Measurements from ENCODE around the gene DGLUCY.
"Not testable (repeated sequence)": the region's sequence is repeated elsewhere in the genome, so short reads cannot be mapped to it uniquely, and the experiment has no call there.

The DGLUCY gene

GRCh38 chr14:91116913-91117588 lies 3.2 kb downstream of the DGLUCY start:
- Mint-ChIP-seq H3K27me3 (no peaks in the 10 kb centered on the region), H3K36me3 (ENCODE audit: low read depth) (peaks cover 73% of the 10 kb centered on the region), H3K27ac (peak overlapping the region; percentile 72), H3K4me1 (ENCODE audit: low read depth) (peaks cover 78% of the 10 kb centered on the region), H3K9me3 (peaks cover 8% of the 10 kb centered on the region), H3K4me3 (peak overlapping the region; percentile 17)
- intact Hi-C loops (cut with micrococcal nuclease), result loop anchor here (5.0 kb wide), 1 partner anchor 110 kb away; no protein-coding TSS in a partner anchor

- no peaks in the 10 kb centered on the region for H3K27me3 Mint-ChIP-seq
- intact Hi-C loops (cut with micrococcal nuclease), result loop anchor here (5.0 kb wide), 1 partner anchor 111 kb away; no protein-coding TSS in a partner anchor
- peaks cover 75% of the 10 kb centered on the region for H3K36me3 Mint-ChIP-seq (ENCODE audit: low read depth)
- H3K4me3 Mint-ChIP-seq, result no peak overlapping the region
- H3K27ac Mint-ChIP-seq, result no peak overlapping the region
- peaks cover 8% of the 10 kb centered on the region for H3K9me3 Mint-ChIP-seq
- H3K4me1 Mint-ChIP-seq (ENCODE audit: low read depth), result peaks cover 74% of the 10 kb centered on the region
Measured at GRCh38 chr14:91117960-91118359, 4.1 kb downstream of the DGLUCY start.

GRCh38 chr14:91118511-91119068 lies 4.7 kb downstream of the DGLUCY start:
- Mint-ChIP-seq H3K9me3 (peaks cover 8% of the 10 kb centered on the region), H3K27me3 (no peaks in the 10 kb centered on the region), H3K4me3 (no peak overlapping the region), H3K27ac (no peak overlapping the region), H3K4me1 (ENCODE audit: low read depth) (peaks cover 75% of the 10 kb centered on the region), H3K36me3 (ENCODE audit: low read depth) (peaks cover 81% of the 10 kb centered on the region)
- intact Hi-C loops (cut with micrococcal nuclease), result loop anchor here (5.0 kb wide), 1 partner anchor 111 kb away; no protein-coding TSS in a partner anchor

- no peaks in the 10 kb centered on the region for H3K27me3 Mint-ChIP-seq
Measured at GRCh38 chr14:91119556-91120311, 5.9 kb downstream of the DGLUCY start.

GRCh38 chr14:91123201-91123600 lies 9.3 kb downstream of the DGLUCY start:
- peaks cover 8% of the 10 kb centered on the region for H3K9me3 Mint-ChIP-seq
- H3K27me3 Mint-ChIP-seq, result no peaks in the 10 kb centered on the region
- intact Hi-C loops (cut with micrococcal nuclease), result no loop called here
- no peak overlapping the region for H3K4me3 Mint-ChIP-seq
- H3K4me1 Mint-ChIP-seq (ENCODE audit: low read depth), result peaks cover 74% of the 10 kb centered on the region
- H3K36me3 Mint-ChIP-seq (ENCODE audit: low read depth), result peaks cover 90% of the 10 kb centered on the region
- H3K27ac Mint-ChIP-seq, result no peak overlapping the region

More at GRCh38 chr14:91119556-91120311, 5.9 kb downstream of the DGLUCY start:
- Mint-ChIP-seq H3K36me3 (ENCODE audit: low read depth) (peaks cover 80% of the 10 kb centered on the region), H3K4me3 (no peak overlapping the region), H3K27ac (peak overlapping the region; percentile 30), H3K4me1 (ENCODE audit: low read depth) (peaks cover 78% of the 10 kb centered on the region), H3K9me3 (peaks cover 8% of the 10 kb centered on the region)
- intact Hi-C loops (cut with micrococcal nuclease), result loop anchor here (5.0 kb wide), 1 partner anchor 112 kb away; no protein-coding TSS in a partner anchor

GRCh38 chr14:91124406-91125270 lies 10.8 kb downstream of the DGLUCY start:
- Mint-ChIP-seq H3K27ac (peak overlapping the region; percentile 22), H3K4me1 (ENCODE audit: low read depth) (peaks cover 74% of the 10 kb centered on the region), H3K36me3 (ENCODE audit: low read depth) (peaks cover 90% of the 10 kb centered on the region)
- H3K27me3 Mint-ChIP-seq; H3K4me3 Mint-ChIP-seq; H3K9me3 Mint-ChIP-seq; intact Hi-C loops (cut with micrococcal nuclease): not testable (repeated sequence)

GRCh38 chr14:91125271-91125660 lies 11.4 kb downstream of the DGLUCY start:
- Mint-ChIP-seq H3K27ac (peak overlapping the region; percentile 22), H3K4me3 (no peak overlapping the region), H3K36me3 (ENCODE audit: low read depth) (peaks cover 90% of the 10 kb centered on the region), H3K27me3 (no peaks in the 10 kb centered on the region), H3K4me1 (ENCODE audit: low read depth) (peaks cover 68% of the 10 kb centered on the region), H3K9me3 (no peaks in the 10 kb centered on the region)
- intact Hi-C loops (cut with micrococcal nuclease), result no loop called here

- Mint-ChIP-seq H3K4me3 (no peak overlapping the region), H3K36me3 (ENCODE audit: low read depth) (peaks cover 90% of the 10 kb centered on the region), H3K9me3 (no peaks in the 10 kb centered on the region), H3K4me1 (ENCODE audit: low read depth) (peaks cover 63% of the 10 kb centered on the region), H3K27me3 (no peaks in the 10 kb centered on the region), H3K27ac (peak overlapping the region; percentile 22)
- intact Hi-C loops (cut with micrococcal nuclease), result no loop called here
Measured at GRCh38 chr14:91125801-91126200, 11.9 kb downstream of the DGLUCY start.

GRCh38 chr14:91126761-91127160 lies 12.9 kb downstream of the DGLUCY start:
- Mint-ChIP-seq H3K27me3 (no peaks in the 10 kb centered on the region), H3K9me3 (no peaks in the 10 kb centered on the region)

GRCh38 chr14:91127401-91127801 lies 13.5 kb downstream of the DGLUCY start:
- no peaks in the 10 kb centered on the region for H3K9me3 Mint-ChIP-seq
- no peak overlapping the region for H3K27ac Mint-ChIP-seq
- intact Hi-C loops (cut with micrococcal nuclease), result no loop called here
- H3K4me1 Mint-ChIP-seq (ENCODE audit: low read depth), result peaks cover 57% of the 10 kb centered on the region
- H3K36me3 Mint-ChIP-seq (ENCODE audit: low read depth), result peaks cover 96% of the 10 kb centered on the region
- no peaks in the 10 kb centered on the region for H3K27me3 Mint-ChIP-seq
- no peak overlapping the region for H3K4me3 Mint-ChIP-seq

More at GRCh38 chr14:91126761-91127160, 12.9 kb downstream of the DGLUCY start:
- Mint-ChIP-seq H3K4me3 (no peak overlapping the region), H3K4me1 (ENCODE audit: low read depth) (peaks cover 57% of the 10 kb centered on the region), H3K27ac (no peak overlapping the region), H3K36me3 (ENCODE audit: low read depth) (peaks cover 90% of the 10 kb centered on the region)
- intact Hi-C loops (cut with micrococcal nuclease), result no loop called here

GRCh38 chr14:91127924-91128323 lies 14.1 kb downstream of the DGLUCY start:
- H3K27ac Mint-ChIP-seq, result no peak overlapping the region

GRCh38 chr14:91128699-91129098 lies 14.8 kb downstream of the DGLUCY start:
- Mint-ChIP-seq H3K4me1 (ENCODE audit: low read depth) (peaks cover 50% of the 10 kb centered on the region), H3K4me3 (no peak overlapping the region), H3K9me3 (no peaks in the 10 kb centered on the region), H3K36me3 (ENCODE audit: low read depth) (peaks cover 99% of the 10 kb centered on the region), H3K27ac (no peak overlapping the region), H3K27me3 (no peaks in the 10 kb centered on the region)
- intact Hi-C loops (cut with micrococcal nuclease), result no loop called here

More at GRCh38 chr14:91127924-91128323, 14.1 kb downstream of the DGLUCY start:
- Mint-ChIP-seq H3K36me3 (ENCODE audit: low read depth) (peaks cover 99% of the 10 kb centered on the region), H3K27me3 (no peaks in the 10 kb centered on the region), H3K4me1 (ENCODE audit: low read depth) (peaks cover 57% of the 10 kb centered on the region), H3K9me3 (no peaks in the 10 kb centered on the region), H3K4me3 (no peak overlapping the region)
- intact Hi-C loops (cut with micrococcal nuclease), result no loop called here

- no peak overlapping the region for H3K4me3 Mint-ChIP-seq
- H3K36me3 Mint-ChIP-seq (ENCODE audit: low read depth), result peaks cover 99% of the 10 kb centered on the region
- H3K4me1 Mint-ChIP-seq (ENCODE audit: low read depth), result peaks cover 46% of the 10 kb centered on the region
- no peaks in the 10 kb centered on the region for H3K9me3 Mint-ChIP-seq
- no peaks in the 10 kb centered on the region for H3K27me3 Mint-ChIP-seq
- intact Hi-C loops (cut with micrococcal nuclease), result no loop called here
- no peak overlapping the region for H3K27ac Mint-ChIP-seq
Measured at GRCh38 chr14:91129261-91129660, 15.4 kb downstream of the DGLUCY start.
